Right cardiac atrium (tissue), 5 donors: ENCODE results near the gene SLC1A3. TPM values are rescaled to one million over a fixed set of nuclear protein-coding genes. Genes with fewer than 3 reads are reported as not detected.
A peak's percentile ranks its signal among the peaks of the same experiment; 100 is the strongest.

Experiments
- ATAC-seq, 2 donors: fragments of 200-7000 bp; cut with Tn5 transposase; one replicate each; pipeline versions ENCODE4 v1.8.0 to v1.9.1; 2020; ENCODE audit warnings: moderate library complexity in 2 of 2, mild to moderate bottlenecking in 1 of 2
- DNase-seq, 3 donors: peaks; one replicate each; pipeline ENCODE4 v3.0.0-alpha.2; 2020
- H3K27ac ChIP-seq: one replicate; pipeline ENCODE4 v1.5.1; 2013; ENCODE audit warnings: mild to moderate bottlenecking, low read length, control low read depth, moderate library complexity
- H3K27me3 ChIP-seq: one replicate; pipeline ENCODE4 v1.6.1; 2013; ENCODE audit not compliant: control insufficient read depth, insufficient read depth
- H3K4me1 ChIP-seq: one replicate; pipeline ENCODE4 v1.6.1; 2013; ENCODE audit warnings: low read length; ENCODE audit not compliant: control insufficient read depth, insufficient read depth
- H3K4me3 ChIP-seq: one replicate; pipeline ENCODE4 v1.5.1; 2013; ENCODE audit warnings: low read length, control low read depth
- H3K9me3 ChIP-seq: one replicate; pipeline ENCODE4 v1.6.1; 2013; ENCODE audit warnings: low read length; ENCODE audit not compliant: control insufficient read depth
- WGBS: extraction: QIAGEN DNeasy Blood & Tissue Kit; methylation state at CpG from one replicate; pipeline ENCODE4 v1.1.7; 2013; 5-methylcytosine and 5-hydroxymethylcytosine counted together
- intact Hi-C, 4 donors: fragments of 100-400 bp; cut with DNase I; formaldehyde crosslinking; loops; one replicate each; pipeline versions ENCODE4 v1.11.0 to v1.14.0; 2022 to 2023
- polyA plus RNA-seq: library from polyadenylated mRNA; stranded (reverse); fragments of 200-250 nt; gene quantifications from one replicate; pipeline ENCODE4 v1.2.3, GENCODE V29; 2013
- total RNA-seq, 4 donors: library from RNA; stranded (reverse); fragmentation: NEBNext Ultra II Directional; extraction: Animal tissue kit (Norgen Biotek cat#: 25700); gene quantifications; one replicate each; pipeline ENCODE4 v1.2.1, GENCODE V29; 2021
- donor health status: healthy with polysubstance abuse.
- donor health status: DM: no; HTN: yes; CAD: no.
- donor health status: DM: no; HTN: no; CAD: no.
- donor health status: DM: no; HTN: yes; CAD: no; lungs with severe emphysema.
- donor health status: DM: yes; HTN: yes; CAD: no.

The SLC1A3 gene
- total and polyA plus RNA-seq, 5 donors, result 21.7 to 44.5 (median 32.8) TPM

DNA sequence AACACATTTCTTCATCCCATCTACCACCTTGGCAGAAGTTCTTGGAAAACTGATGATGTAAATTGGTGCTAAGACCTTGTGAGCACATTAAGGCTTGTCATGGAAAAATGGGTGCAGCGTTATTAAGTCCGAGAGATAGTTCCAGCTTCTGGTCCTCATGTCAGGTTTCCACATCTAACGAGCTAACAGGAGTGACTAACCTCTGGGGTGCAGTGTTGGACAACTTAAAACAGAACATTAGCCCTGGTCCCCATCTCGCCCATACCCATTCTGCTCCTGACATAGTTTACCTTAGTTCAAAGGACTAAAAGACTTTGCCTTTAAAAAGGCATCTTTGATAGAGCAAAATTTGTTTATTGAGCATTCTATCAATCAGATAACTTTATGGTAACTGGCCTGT lies 128.0 kb downstream of the SLC1A3 start:
- 32% methylated on average over 4 of the region's 4 CpGs for WGBS
- ATAC-seq, result peak in 1 of 2 donors; percentile 51
- H3K4me1 ChIP-seq, result no peaks in the 10 kb centered on the region
- DNase-seq, result no peak
- H3K4me3 ChIP-seq, result no peak overlapping the region
- H3K27me3 ChIP-seq, result no peaks in the 10 kb centered on the region
- H3K9me3 ChIP-seq, result peaks cover 2% of the 10 kb centered on the region
- H3K27ac ChIP-seq, result no peak overlapping the region
- intact Hi-C loops, result loop anchor here in 2 of 4 donors (5.0 to 10.0 kb wide), 3 partner anchors 140 to 270 kb away; partner anchors contain the start of gene NIPBL (in 1 of the 2)

DNA sequence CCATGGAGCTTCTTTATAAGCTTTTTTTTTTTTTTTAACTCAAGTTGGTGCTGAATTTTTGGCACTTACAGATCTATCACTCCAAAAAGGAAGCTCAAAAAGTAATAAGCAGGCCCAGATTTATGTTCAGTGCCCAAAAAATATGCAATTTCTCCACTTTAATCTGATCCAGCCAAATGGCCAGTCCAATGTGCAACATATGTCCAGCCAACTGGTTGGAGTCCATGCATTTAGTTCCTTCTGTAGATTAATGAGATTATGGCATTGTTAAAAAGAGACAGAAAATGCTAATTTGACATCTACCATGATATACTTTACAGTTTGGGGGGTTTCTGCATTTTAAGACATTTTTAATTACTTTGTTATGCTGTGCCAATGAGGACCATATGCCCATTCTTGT lies 129.5 kb downstream of the SLC1A3 start:
- H3K4me1 ChIP-seq, result no peaks in the 10 kb centered on the region
- H3K4me3 ChIP-seq, result no peak overlapping the region
- peaks cover 2% of the 10 kb centered on the region for H3K9me3 ChIP-seq
- intact Hi-C loops, result loop anchor here in 1 of 4 donors (10.0 kb wide), 2 partner anchors 139 to 269 kb away; partner anchors contain the start of gene NIPBL
- H3K27ac ChIP-seq, result no peak overlapping the region
- ATAC-seq (no peak), DNase-seq (no peak)
- H3K27me3 ChIP-seq, result no peaks in the 10 kb centered on the region
